Fibroblast of villous mesenchyme (primary cell): ENCODE results near the gene GBX1. TPM values are rescaled to one million over a fixed set of nuclear protein-coding genes. Genes with fewer than 3 reads are reported as not detected.

Source experiments
- DNase-seq: peaks from one replicate; pipeline ENCODE4 v3.0.0-alpha.2; 2010; ENCODE audit warnings: low read depth
- H3K4me3 ChIP-seq: 2 replicates; pipeline ENCODE4 v1.5.1; 2011; ENCODE audit warnings: low read depth, mild to moderate bottlenecking, low read length
- total RNA-seq: library from RNA; depleted of rRNA; stranded (reverse); fragments of >200 nt; gene quantifications from 2 replicates; pipeline ENCODE4 v1.2.3, GENCODE V29; 2012
- TF ChIP-seq, protein P1 (sequence below): IDR thresholded peaks from 2 replicates; pipeline ENCODE4 v1.5.1; 2012; ENCODE audit warnings: low read depth, mild to moderate bottlenecking, low read length; ENCODE audit not compliant: insufficient read depth

GBX1 gene
- total RNA-seq, 1 donor = not detected

GRCh38 chr7:151102991-151103390, 64.5 kb downstream of the GBX1 start:
- DNase-seq = no peak
- TF ChIP-seq, protein P1, sequence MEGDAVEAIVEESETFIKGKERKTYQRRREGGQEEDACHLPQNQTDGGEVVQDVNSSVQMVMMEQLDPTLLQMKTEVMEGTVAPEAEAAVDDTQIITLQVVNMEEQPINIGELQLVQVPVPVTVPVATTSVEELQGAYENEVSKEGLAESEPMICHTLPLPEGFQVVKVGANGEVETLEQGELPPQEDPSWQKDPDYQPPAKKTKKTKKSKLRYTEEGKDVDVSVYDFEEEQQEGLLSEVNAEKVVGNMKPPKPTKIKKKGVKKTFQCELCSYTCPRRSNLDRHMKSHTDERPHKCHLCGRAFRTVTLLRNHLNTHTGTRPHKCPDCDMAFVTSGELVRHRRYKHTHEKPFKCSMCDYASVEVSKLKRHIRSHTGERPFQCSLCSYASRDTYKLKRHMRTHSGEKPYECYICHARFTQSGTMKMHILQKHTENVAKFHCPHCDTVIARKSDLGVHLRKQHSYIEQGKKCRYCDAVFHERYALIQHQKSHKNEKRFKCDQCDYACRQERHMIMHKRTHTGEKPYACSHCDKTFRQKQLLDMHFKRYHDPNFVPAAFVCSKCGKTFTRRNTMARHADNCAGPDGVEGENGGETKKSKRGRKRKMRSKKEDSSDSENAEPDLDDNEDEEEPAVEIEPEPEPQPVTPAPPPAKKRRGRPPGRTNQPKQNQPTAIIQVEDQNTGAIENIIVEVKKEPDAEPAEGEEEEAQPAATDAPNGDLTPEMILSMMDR = no peak
- no peak overlapping the region for H3K4me3 ChIP-seq

DNA sequence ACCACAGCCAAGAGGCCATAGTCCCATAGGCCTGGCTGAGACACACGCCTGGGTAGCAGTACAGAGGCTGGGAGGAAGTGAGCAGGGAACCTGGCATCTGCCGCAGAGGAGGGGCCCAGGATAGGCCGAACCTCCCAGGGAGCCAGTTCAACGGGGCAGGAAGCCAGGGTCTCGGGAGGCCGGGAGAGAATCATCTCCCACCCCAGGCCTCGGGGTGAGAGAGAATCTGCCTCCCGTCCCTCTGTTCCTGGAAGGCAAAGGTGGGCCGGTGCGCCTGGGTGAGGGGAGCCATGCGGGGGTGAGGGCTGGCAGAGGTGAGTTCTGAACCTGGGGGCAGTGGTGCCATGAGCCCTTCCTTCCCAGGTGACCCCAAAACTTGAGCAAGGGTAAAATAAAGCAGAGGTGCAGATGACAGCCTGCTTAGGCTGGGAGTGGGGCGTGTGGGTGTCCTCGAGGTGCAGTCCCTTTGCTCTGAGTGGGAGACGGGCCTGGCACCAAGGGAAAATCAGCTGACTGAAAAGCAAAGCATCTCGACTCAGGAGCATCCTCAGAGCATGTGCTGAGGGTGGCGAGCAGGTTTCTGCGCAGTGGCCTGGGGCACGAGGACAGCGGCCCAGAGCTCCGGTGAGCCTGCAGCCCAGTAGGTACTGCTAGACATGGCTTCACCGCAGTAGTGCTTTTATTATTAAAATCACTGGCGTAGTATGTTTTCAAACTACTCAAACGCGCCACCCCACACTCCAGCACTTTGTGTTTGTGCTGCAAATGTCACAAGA, 65.7 kb downstream of the GBX1 start:
- no peak overlapping the region for H3K4me3 ChIP-seq
- TF ChIP-seq, protein P1 = no peak
- DNase-seq = no peak

DNA sequence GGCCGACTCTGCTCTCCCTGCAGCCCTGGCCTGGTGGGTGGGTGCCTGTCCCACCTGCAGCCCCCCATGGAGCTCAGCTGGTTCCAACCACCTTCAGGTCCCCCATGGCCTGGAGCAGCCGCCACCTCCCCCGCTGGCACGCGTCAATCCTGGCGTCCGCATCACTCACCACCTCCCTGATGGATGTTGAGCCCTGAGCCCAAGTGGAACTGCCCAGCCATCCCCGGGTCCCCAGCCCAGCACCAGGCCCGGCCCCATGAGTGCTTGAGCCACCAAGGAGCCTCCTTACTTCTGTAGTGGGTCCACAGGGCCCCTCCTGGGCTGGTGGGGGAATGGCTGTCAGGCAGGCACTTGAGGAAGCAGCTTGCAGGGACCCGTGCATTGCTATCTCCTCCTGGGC, 66.6 kb downstream of the GBX1 start:
- TF ChIP-seq, protein P1 = no peak
- no peak for DNase-seq
- H3K4me3 ChIP-seq = no peak overlapping the region

GRCh38 chr7:151099486-151100211, 67.8 kb downstream of the GBX1 start:
- no peak overlapping the region for H3K4me3 ChIP-seq
- DNase-seq = no peak
- TF ChIP-seq, protein P1 = no peak

Other genes starting within 250 kb of the GBX1 start
- 0.64 and 2.6 TPM in 2 replicates for gene KCNH2, start 189.4 kb downstream of the GBX1 start, total RNA-seq
- 1.3 and 3.5 TPM in 2 replicates for gene NOS3, start 176.7 kb downstream of the GBX1 start, total RNA-seq
- under 0.01 and 0.32 TPM in 2 replicates for gene ATG9B, start 143.2 kb downstream of the GBX1 start, total RNA-seq
- 35.4 and 36.4 TPM in 2 replicates for gene ABCB8, start 139.2 kb downstream of the GBX1 start, total RNA-seq
- under 0.01 and 0.32 TPM in 2 replicates for gene ASIC3, start 119.2 kb downstream of the GBX1 start, total RNA-seq
- 22.2 and 22.9 TPM in 2 replicates for gene CDK5, start 109.8 kb downstream of the GBX1 start, total RNA-seq
- gene SLC4A2, start 108.1 kb downstream of the GBX1 start, total RNA-seq = 85.5 and 102 TPM in 2 replicates
- 87.2 and 103 TPM in 2 replicates for gene FASTK, start 86.9 kb downstream of the GBX1 start, total RNA-seq
- 17.7 and 21.6 TPM in 2 replicates for gene TMUB1, start 84.2 kb downstream of the GBX1 start, total RNA-seq
- 59.2 and 83.8 TPM in 2 replicates for gene AGAP3, start 81.2 kb downstream of the GBX1 start, total RNA-seq
- not detected in 2 replicates for gene ASB10, start 19.6 kb upstream of the GBX1 start, total RNA-seq
- gene H2BK1, start 42.8 kb upstream of the GBX1 start, total RNA-seq = not detected in 2 replicates
- 47.7 and 70.0 TPM in 2 replicates for gene ABCF2, start 59.5 kb upstream of the GBX1 start, total RNA-seq
- 80.9 and 90.7 TPM in 2 replicates for gene CHPF2, start 64.8 kb upstream of the GBX1 start, total RNA-seq
- gene SMARCD3, start 81.0 kb upstream of the GBX1 start, total RNA-seq = 32.0 and 49.3 TPM in 2 replicates
- gene NUB1, start 174.1 kb upstream of the GBX1 start, total RNA-seq = 38.7 and 51.0 TPM in 2 replicates
- 0.32 and 1.3 TPM in 2 replicates for gene WDR86, start 242.3 kb upstream of the GBX1 start, total RNA-seq